ENCODE measurements around the gene NGLY1. TPM values are rescaled to one million over a fixed set of nuclear protein-coding genes. Genes with fewer than 3 reads are reported as not detected.

Gene NGLY1
- total RNA-seq, 2 donors from 2014 or later = 20.2 to 21.8 TPM

DNA sequence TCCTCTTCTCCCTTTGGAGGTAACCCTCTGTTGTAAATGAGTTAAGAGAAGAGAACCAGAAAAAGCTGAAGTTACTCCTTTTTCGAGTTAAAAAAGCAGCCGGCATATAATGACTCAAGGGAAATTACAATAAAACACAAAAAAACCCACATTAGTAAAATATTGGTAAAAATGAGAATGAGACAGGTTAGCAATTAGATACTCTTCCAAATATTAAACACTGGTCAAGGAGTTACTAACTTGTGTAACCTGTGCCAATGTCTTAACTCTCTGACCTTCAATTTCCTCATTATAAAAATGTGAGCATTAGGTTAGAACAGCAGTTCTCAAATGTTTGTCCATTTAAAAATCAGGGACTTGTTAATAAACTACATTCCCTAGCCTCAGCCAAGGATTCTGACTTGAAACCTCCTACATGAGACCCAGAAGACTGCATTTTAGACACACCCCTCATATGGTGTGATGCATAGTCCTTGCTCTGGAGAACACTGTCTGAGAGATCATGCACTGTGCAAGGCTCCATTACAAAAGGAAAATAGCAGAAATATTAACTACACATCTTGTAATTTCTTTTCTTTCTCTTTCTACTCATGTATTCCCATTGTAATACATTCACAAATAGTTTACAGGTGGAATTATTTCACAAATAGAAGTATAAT is 75.8 kb downstream of the NGLY1 start:
- no peaks in the 10 kb centered on the region for H3K36me3 ChIP-seq
- no peak overlapping the region for H3K4me3 ChIP-seq
- TF ChIP-seq, protein P1, sequence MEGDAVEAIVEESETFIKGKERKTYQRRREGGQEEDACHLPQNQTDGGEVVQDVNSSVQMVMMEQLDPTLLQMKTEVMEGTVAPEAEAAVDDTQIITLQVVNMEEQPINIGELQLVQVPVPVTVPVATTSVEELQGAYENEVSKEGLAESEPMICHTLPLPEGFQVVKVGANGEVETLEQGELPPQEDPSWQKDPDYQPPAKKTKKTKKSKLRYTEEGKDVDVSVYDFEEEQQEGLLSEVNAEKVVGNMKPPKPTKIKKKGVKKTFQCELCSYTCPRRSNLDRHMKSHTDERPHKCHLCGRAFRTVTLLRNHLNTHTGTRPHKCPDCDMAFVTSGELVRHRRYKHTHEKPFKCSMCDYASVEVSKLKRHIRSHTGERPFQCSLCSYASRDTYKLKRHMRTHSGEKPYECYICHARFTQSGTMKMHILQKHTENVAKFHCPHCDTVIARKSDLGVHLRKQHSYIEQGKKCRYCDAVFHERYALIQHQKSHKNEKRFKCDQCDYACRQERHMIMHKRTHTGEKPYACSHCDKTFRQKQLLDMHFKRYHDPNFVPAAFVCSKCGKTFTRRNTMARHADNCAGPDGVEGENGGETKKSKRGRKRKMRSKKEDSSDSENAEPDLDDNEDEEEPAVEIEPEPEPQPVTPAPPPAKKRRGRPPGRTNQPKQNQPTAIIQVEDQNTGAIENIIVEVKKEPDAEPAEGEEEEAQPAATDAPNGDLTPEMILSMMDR (IDR thresholded peaks at IDR 0.05) = no peak
- H3K9me3 ChIP-seq = no peaks in the 10 kb centered on the region
- no peaks in the 10 kb centered on the region for H3K27me3 ChIP-seq
- no peak overlapping the region for H3K27ac ChIP-seq
- H3K4me1 ChIP-seq = no peaks in the 10 kb centered on the region
- no peak for DNase-seq (ENCODE audit: low spot score)

DNA sequence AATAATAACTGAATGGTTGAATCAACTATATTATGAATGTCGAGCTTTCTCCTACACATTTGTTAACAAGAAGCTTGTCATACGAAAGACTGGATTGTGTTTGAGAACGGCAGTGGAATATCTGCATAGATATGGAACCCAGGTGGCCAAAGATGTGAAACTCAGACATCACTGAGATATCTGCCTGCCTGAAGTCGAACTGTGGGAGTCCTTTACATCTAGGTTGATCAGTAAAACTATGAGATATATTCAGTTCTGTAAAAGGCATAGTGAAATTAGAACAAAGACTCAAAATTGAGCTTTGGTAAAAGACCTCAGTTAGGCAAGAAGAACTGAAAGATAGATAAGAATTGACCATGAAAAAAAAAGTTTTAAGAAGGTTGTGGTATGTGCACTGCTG is 77.0 kb downstream of the NGLY1 start:
- Histone ChIP-seq H3K36me3 (no peaks in the 10 kb centered on the region), H3K9me3 (no peaks in the 10 kb centered on the region), H3K27ac (no peak overlapping the region), H3K27me3 (no peaks in the 10 kb centered on the region), H3K4me3 (no peak overlapping the region), H3K4me1 (no peaks in the 10 kb centered on the region)
- DNase-seq (ENCODE audit: low spot score) = no peak
- TF ChIP-seq, protein P1 (IDR thresholded peaks at IDR 0.05) = no peak

DNA sequence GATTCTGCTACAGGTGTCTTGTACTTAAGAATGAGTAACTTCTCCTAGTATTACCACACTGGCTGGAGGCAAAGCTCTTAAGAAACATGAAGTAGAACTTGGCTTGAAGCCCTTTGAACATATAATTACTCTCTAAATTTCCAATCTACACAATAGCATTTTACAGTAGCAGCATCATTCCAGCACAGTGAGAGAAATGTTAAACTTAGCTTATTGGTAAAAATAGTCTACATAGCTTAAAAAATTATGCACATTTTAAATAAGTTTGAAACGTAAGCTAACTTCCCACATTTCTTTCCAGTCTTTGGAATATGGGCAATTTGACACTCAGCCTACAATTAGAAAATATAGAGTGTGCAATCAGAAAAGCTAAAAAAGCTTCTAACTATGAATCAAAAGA is 85.7 kb downstream of the NGLY1 start:
- Histone ChIP-seq H3K27ac (no peak overlapping the region), H3K36me3 (no peaks in the 10 kb centered on the region), H3K27me3 (no peaks in the 10 kb centered on the region), H3K9me3 (no peaks in the 10 kb centered on the region), H3K4me1 (no peaks in the 10 kb centered on the region), H3K4me3 (no peak overlapping the region)
- DNase-seq (ENCODE audit: low spot score) = no peak
- TF ChIP-seq, protein P1 (IDR thresholded peaks at IDR 0.05) = no peak

DNA sequence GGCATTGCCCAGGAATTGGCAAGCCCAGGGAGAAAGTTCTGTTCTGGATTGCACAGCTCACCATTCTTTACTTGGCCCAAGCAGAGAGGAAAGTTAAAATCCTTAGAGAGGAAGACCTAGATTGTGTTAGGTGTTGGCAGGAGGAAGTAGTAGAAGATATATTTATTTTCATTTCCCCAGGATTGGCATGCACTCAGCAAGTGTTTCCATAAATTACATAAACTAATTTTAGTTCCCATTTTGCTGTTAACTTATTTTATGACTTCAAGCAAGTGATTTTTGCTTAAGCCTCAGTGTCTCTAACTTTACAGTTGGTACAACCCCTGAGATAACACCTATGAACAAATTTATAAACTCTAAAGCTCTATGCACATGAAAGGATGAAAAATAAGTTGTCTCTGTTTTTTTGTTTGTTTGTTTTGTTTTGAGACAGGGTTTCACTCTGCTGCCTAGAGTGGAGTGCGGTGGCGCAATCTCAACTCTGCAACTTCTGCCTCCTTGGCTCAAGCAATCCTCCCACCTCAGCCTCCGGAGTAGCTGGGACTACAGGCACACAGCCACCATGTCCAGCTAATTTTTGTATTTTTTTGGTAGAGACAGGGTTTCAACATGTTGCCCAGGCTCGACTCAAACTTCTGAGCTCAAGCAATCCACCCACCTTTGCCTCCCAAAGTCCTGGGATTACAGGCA is 87.4 kb downstream of the NGLY1 start:
- H3K27ac ChIP-seq = no peak overlapping the region
- H3K36me3 ChIP-seq = no peaks in the 10 kb centered on the region
- no peaks in the 10 kb centered on the region for H3K9me3 ChIP-seq
- no peak overlapping the region for H3K4me3 ChIP-seq
- TF ChIP-seq, protein P1 (IDR thresholded peaks at IDR 0.05) = no peak
- H3K4me1 ChIP-seq = no peaks in the 10 kb centered on the region
- DNase-seq (ENCODE audit: low spot score) = no peak
- H3K27me3 ChIP-seq = no peaks in the 10 kb centered on the region

DNA sequence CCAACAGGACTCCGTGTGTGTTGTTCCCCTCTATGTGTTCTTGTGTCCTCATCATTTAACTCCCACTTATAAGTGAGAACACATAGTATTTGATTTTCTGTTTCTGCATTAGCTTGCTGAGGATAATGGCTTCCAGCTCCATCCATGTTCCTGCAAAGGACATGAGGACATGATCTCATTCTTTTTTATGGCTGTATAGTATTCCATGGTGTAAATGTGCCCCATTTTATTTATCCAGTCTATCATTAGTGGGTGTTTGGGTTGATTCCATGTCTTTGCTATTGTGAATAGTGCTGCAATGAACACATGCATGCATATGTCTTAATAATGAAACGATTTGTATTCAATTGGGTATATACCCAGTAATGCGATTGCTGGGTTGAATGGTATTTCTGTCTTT is 90.0 kb downstream of the NGLY1 start:
- TF ChIP-seq, protein P1 (IDR thresholded peaks at IDR 0.05) = no peak
- H3K4me1 ChIP-seq = no peaks in the 10 kb centered on the region
- H3K27ac ChIP-seq = no peak overlapping the region
- DNase-seq (ENCODE audit: low spot score) = no peak
- H3K9me3 ChIP-seq = no peaks in the 10 kb centered on the region
- no peaks in the 10 kb centered on the region for H3K27me3 ChIP-seq
- no peaks in the 10 kb centered on the region for H3K36me3 ChIP-seq
- no peak overlapping the region for H3K4me3 ChIP-seq

All from right atrium auricular region (tissue), 2 donors.